Suprapubic skin (tissue), 4 donors: ENCODE measurements around the gene CAPRIN1. TPM values are rescaled to one million over a fixed set of nuclear protein-coding genes. Genes with fewer than 3 reads are reported as not detected.

Experiments used
- DNase-seq, 2 donors: peaks; one replicate each; pipeline ENCODE4 v3.0.0-alpha.2; 2019; ENCODE audit warnings: low spot score in 2 of 2
- H3K27ac ChIP-seq: fragments of 200-600 bp; sonication (generic); one replicate; pipeline ENCODE4 v1.5.1; 2019
- H3K27me3 ChIP-seq: fragments of 200-600 bp; sonication (generic); one replicate; pipeline ENCODE4 v1.5.1; 2019
- H3K36me3 ChIP-seq: fragments of 200-600 bp; sonication (generic); one replicate; pipeline ENCODE4 v1.5.1; 2019
- H3K4me1 ChIP-seq: fragments of 200-600 bp; sonication (generic); one replicate; pipeline ENCODE4 v1.5.1; 2019
- H3K4me3 ChIP-seq: fragments of 200-600 bp; sonication (generic); one replicate; pipeline ENCODE4 v1.5.1; 2019; ENCODE audit warnings: mild to moderate bottlenecking
- H3K9me3 ChIP-seq: fragments of 200-600 bp; sonication (generic); one replicate; pipeline ENCODE4 v1.5.1; 2019
- CTCF ChIP-seq, 2 donors: fragments of 200-600 bp in 1 of 2; fragments of 450-650 bp in 1 of 2; sonication (generic) in 1 of 2; IDR thresholded peaks; one replicate each; pipeline ENCODE4 v1.5.1; 2016 to 2019; ENCODE audit warnings: antibody characterized with exemption in 2 of 2, mild to moderate bottlenecking in 1 of 2, moderate library complexity in 1 of 2
- EP300 ChIP-seq: sonication (generic); formaldehyde crosslinking; IDR thresholded peaks from one replicate; pipeline ENCODE4 v1.6.1; 2017; ENCODE audit warnings: antibody characterized with exemption
- POLR2A ChIP-seq, 2 donors: fragments of 450-650 bp; IDR thresholded peaks; one replicate each; pipeline ENCODE4 v1.6.1; 2017; ENCODE audit warnings: antibody characterized with exemption in 2 of 2, mild to moderate bottlenecking in 2 of 2, moderate library complexity in 2 of 2
- POLR2AphosphoS5 ChIP-seq, 3 donors: sonication (generic); formaldehyde crosslinking; IDR thresholded peaks; one replicate each; pipeline ENCODE4 v1.6.1; 2017; ENCODE audit warnings: antibody characterized with exemption in 3 of 3
- WGBS: methylation state at CpG from one replicate; pipeline ENCODE4 v1.1.5; 2018; 5-methylcytosine and 5-hydroxymethylcytosine counted together
- total RNA-seq, 4 donors: library from RNA; depleted of rRNA; stranded (reverse); fragments of >200 nt; gene quantifications; one replicate each; pipeline ENCODE4 v1.1.0, GENCODE V29; 2016

CAPRIN1 gene
- total RNA-seq, 4 donors from 2014 or later, result 109 to 137 (median 117) TPM

- DNase-seq, result no peak
- 96% methylated on average over 2 of the region's 2 CpGs for WGBS
- Histone ChIP-seq H3K27me3 (no peaks in the 10 kb centered on the region), H3K36me3 (peaks cover 82% of the 10 kb centered on the region), H3K4me1 (no peaks in the 10 kb centered on the region), H3K9me3 (no peaks in the 10 kb centered on the region), H3K4me3 (no peak overlapping the region), H3K27ac (no peak overlapping the region)
- TF ChIP-seq CTCF (IDR thresholded peaks at IDR 0.05) (no peak), POLR2AphosphoS5 (IDR thresholded peaks at IDR 0.05) (no peak), POLR2A (IDR thresholded peaks at IDR 0.05) (no peak), EP300 (no peak)
Measured at GRCh38 chr11:34098813-34099212, 47.3 kb downstream of the CAPRIN1 start.

- Histone ChIP-seq H3K9me3 (no peaks in the 10 kb centered on the region), H3K4me1 (peaks cover 27% of the 10 kb centered on the region), H3K27ac (peak overlapping the region; percentile 91), H3K4me3 (peak overlapping the region; percentile 71), H3K27me3 (no peaks in the 10 kb centered on the region), H3K36me3 (peaks cover 41% of the 10 kb centered on the region)
- 26% methylated on average over 6 of the region's 6 CpGs for WGBS
- TF ChIP-seq POLR2AphosphoS5 (IDR thresholded peaks at IDR 0.05), result no peak
- TF ChIP-seq EP300, result no peak
- no peak for TF ChIP-seq POLR2A (IDR thresholded peaks at IDR 0.05)
- TF ChIP-seq CTCF (IDR thresholded peaks at IDR 0.05), result no peak
- no peak for DNase-seq
Measured at GRCh38 chr11:34104680-34105078, 53.1 kb downstream of the CAPRIN1 start.

- TF ChIP-seq POLR2A (IDR thresholded peaks at IDR 0.05) (peak in 1 of 2 donors; percentile 90), EP300 (no peak), POLR2AphosphoS5 (IDR thresholded peaks at IDR 0.05) (peak; percentile 95 to 99 (median 99)), CTCF (IDR thresholded peaks at IDR 0.05) (no peak)
- DNase-seq, result peak; percentile 98 to 99
- Histone ChIP-seq H3K27me3 (no peaks in the 10 kb centered on the region), H3K36me3 (peaks cover 41% of the 10 kb centered on the region), H3K4me3 (peak within 1 kb of the TSS; percentile 71), H3K9me3 (no peaks in the 10 kb centered on the region), H3K4me1 (peaks cover 27% of the 10 kb centered on the region), H3K27ac (peak within 1 kb of the TSS; percentile 91)
- WGBS, result 0% methylated on average over 44 of the region's 55 CpGs
Measured at GRCh38 chr11:34105079-34105956, 53.8 kb downstream of the CAPRIN1 start, which contains the start of gene NAT10. Gene NAT10 (plus strand): TSS chr11:34105629. CDS start chr11:34108226, 2,597 bp downstream.

- H3K4me3 ChIP-seq, result peak overlapping the region; percentile 71
- no peaks in the 10 kb centered on the region for H3K27me3 ChIP-seq
- H3K27ac ChIP-seq, result peak overlapping the region; percentile 91
- H3K4me1 ChIP-seq, result peaks cover 27% of the 10 kb centered on the region
- DNase-seq, result no peak
- TF ChIP-seq POLR2AphosphoS5 (IDR thresholded peaks at IDR 0.05) (no peak), CTCF (IDR thresholded peaks at IDR 0.05) (no peak), EP300 (no peak), POLR2A (IDR thresholded peaks at IDR 0.05) (no peak)
- H3K9me3 ChIP-seq, result no peaks in the 10 kb centered on the region
- WGBS, result 1% methylated on average over 17 of the region's 17 CpGs
- H3K36me3 ChIP-seq, result peaks cover 42% of the 10 kb centered on the region
Measured at GRCh38 chr11:34105957-34106504, 54.5 kb downstream of the CAPRIN1 start.

- Histone ChIP-seq H3K36me3 (peaks cover 89% of the 10 kb centered on the region), H3K4me1 (peaks cover 11% of the 10 kb centered on the region), H3K27me3 (no peaks in the 10 kb centered on the region), H3K27ac (no peak overlapping the region), H3K9me3 (no peaks in the 10 kb centered on the region), H3K4me3 (no peak overlapping the region)
- 94% methylated on average over 6 of the region's 6 CpGs for WGBS
- TF ChIP-seq CTCF (IDR thresholded peaks at IDR 0.05), result no peak
- TF ChIP-seq POLR2A (IDR thresholded peaks at IDR 0.05), result no peak
- no peak for TF ChIP-seq POLR2AphosphoS5 (IDR thresholded peaks at IDR 0.05)
- no peak for TF ChIP-seq EP300
- no peak for DNase-seq
Measured at GRCh38 chr11:34111722-34112270, 60.3 kb downstream of the CAPRIN1 start.
